ENCODE data around the gene SNX5. TPM values are rescaled to one million over a fixed set of nuclear protein-coding genes. Genes with fewer than 3 reads are reported as not detected.
A peak's percentile ranks its signal among the peaks of the same experiment; 100 is the strongest.

Gene SNX5
- polyA plus RNA-seq (ENCODE audit: insufficient read length in 12 of 12): 100 to 1,000 TPM in 9 of 12 donors, 10 to 100 TPM in 2, not detected in 1; 86.1 to 144 (median 117) TPM
- long read RNA-seq, donor 1, transcript SNX5-218 (1 exons, 3,931 nt): major isoform, 55 of 140 reads
- long read RNA-seq, donor 1, transcript SNX5-201 (13 exons, 2,270 nt): minor isoform, 30 of 140 reads
- long read RNA-seq, donor 1, transcript SNX5-202 (14 exons, 2,288 nt): minor isoform, 12 of 140 reads
- long read RNA-seq, donor 1, transcript SNX5-217 (1 exons, 1,087 nt): minor isoform, 8 of 140 reads
- long read RNA-seq, donor 1, partial matches to known transcripts: 29 of 140 reads
- long read RNA-seq, donor 1, other reads (novel, unspliced or antisense): 0 of 140 reads
- long read RNA-seq, donor 2, transcript SNX5-218 (1 exons, 3,931 nt): minor isoform, 8 of 47 reads
- long read RNA-seq, donor 2, transcript SNX5-201 (13 exons, 2,270 nt): major isoform, 29 of 47 reads
- long read RNA-seq, donor 2, transcript SNX5-202 (14 exons, 2,288 nt): minor isoform, 9 of 47 reads
- long read RNA-seq, donor 2, partial matches to known transcripts: 0 of 47 reads
- long read RNA-seq, donor 2, other reads (novel, unspliced or antisense): 0 of 47 reads
- long read RNA-seq, donor 3, transcript SNX5-201 (13 exons, 2,270 nt): minor isoform, 5 of 27 reads
- long read RNA-seq, donor 3, transcript SNX5-218 (1 exons, 3,931 nt): major isoform, 16 of 27 reads
- long read RNA-seq, donor 3, partial matches to known transcripts: 0 of 27 reads
- long read RNA-seq, donor 3, other reads (novel, unspliced or antisense): 0 of 27 reads
- long read RNA-seq, donor 4, transcript SNX5-218 (1 exons, 3,931 nt): major isoform, 9 of 19 reads
- long read RNA-seq, donor 4, transcript SNX5-201 (13 exons, 2,270 nt): minor isoform, 6 of 19 reads
- long read RNA-seq, donor 4, partial matches to known transcripts: 0 of 19 reads
- long read RNA-seq, donor 4, other reads (novel, unspliced or antisense): 0 of 19 reads
- long read RNA-seq, donor 5, transcript SNX5-202 (14 exons, 2,288 nt): minor isoform, 13 of 113 reads
- long read RNA-seq, donor 5, transcript SNX5-212 (2 exons, 1,321 nt): minor isoform, 7 of 113 reads
- long read RNA-seq, donor 5, transcript SNX5-218 (1 exons, 3,931 nt): major isoform, 50 of 113 reads
- long read RNA-seq, donor 5, transcript SNX5-201 (13 exons, 2,270 nt): minor isoform, 23 of 113 reads
- long read RNA-seq, donor 5, partial matches to known transcripts: 15 of 113 reads
- long read RNA-seq, donor 5, other reads (novel, unspliced or antisense): 0 of 113 reads
- long read RNA-seq, donor 6, transcript SNX5-201 (13 exons, 2,270 nt): minor isoform, 10 of 36 reads
- long read RNA-seq, donor 6, transcript SNX5-218 (1 exons, 3,931 nt): major isoform, 15 of 36 reads
- long read RNA-seq, donor 6, partial matches to known transcripts: 7 of 36 reads
- long read RNA-seq, donor 6, other reads (novel, unspliced or antisense): 0 of 36 reads
- long read RNA-seq, donor 7, transcript SNX5-218 (1 exons, 3,931 nt): minor isoform, 10 of 29 reads
- long read RNA-seq, donor 7, transcript SNX5-201 (13 exons, 2,270 nt): major isoform, 11 of 29 reads
- long read RNA-seq, donor 7, partial matches to known transcripts: 0 of 29 reads
- long read RNA-seq, donor 7, other reads (novel, unspliced or antisense): 0 of 29 reads
- long read RNA-seq, donor 8, transcript SNX5-201 (13 exons, 2,270 nt): minor isoform, 25 of 69 reads
- long read RNA-seq, donor 8, transcript SNX5-218 (1 exons, 3,931 nt): major isoform, 27 of 69 reads
- long read RNA-seq, donor 8, transcript SNX5-202 (14 exons, 2,288 nt): minor isoform, 8 of 69 reads
- long read RNA-seq, donor 8, partial matches to known transcripts: 0 of 69 reads
- long read RNA-seq, donor 8, other reads (novel, unspliced or antisense): 0 of 69 reads
- long read RNA-seq, donor 9, transcript SNX5-202 (14 exons, 2,288 nt): minor isoform, 5 of 32 reads
- long read RNA-seq, donor 9, transcript SNX5-201 (13 exons, 2,270 nt): minor isoform, 10 of 32 reads
- long read RNA-seq, donor 9, transcript SNX5-218 (1 exons, 3,931 nt): major isoform, 13 of 32 reads
- long read RNA-seq, donor 9, partial matches to known transcripts: 0 of 32 reads
- long read RNA-seq, donor 9, other reads (novel, unspliced or antisense): 0 of 32 reads
- long read RNA-seq, donor 10, transcript SNX5-201 (13 exons, 2,270 nt): major isoform, 15 of 48 reads
- long read RNA-seq, donor 10, transcript SNX5-202 (14 exons, 2,288 nt): minor isoform, 9 of 48 reads
- long read RNA-seq, donor 10, transcript SNX5-218 (1 exons, 3,931 nt): minor isoform, 12 of 48 reads
- long read RNA-seq, donor 10, partial matches to known transcripts: 5 of 48 reads
- long read RNA-seq, donor 10, other reads (novel, unspliced or antisense): 0 of 48 reads
- long read RNA-seq, donor 11, transcript SNX5-201 (13 exons, 2,270 nt): major isoform, 15 of 52 reads
- long read RNA-seq, donor 11, transcript SNX5-218 (1 exons, 3,931 nt): major isoform, 15 of 52 reads
- long read RNA-seq, donor 11, transcript SNX5-202 (14 exons, 2,288 nt): minor isoform, 10 of 52 reads
- long read RNA-seq, donor 11, partial matches to known transcripts: 7 of 52 reads
- long read RNA-seq, donor 11, other reads (novel, unspliced or antisense): 0 of 52 reads

- peak; percentile 100 for DNase-seq
These were observed at the start of gene SNX5, which contains the start of gene MGME1 for GRCh38 chr20:17968366-17969277. Gene SNX5 (minus strand): TSS chr20:17968794. CDS start chr20:17968425, 369 bp downstream. Gene MGME1 (plus strand): TSS chr20:17969018. CDS start chr20:17969860, 842 bp downstream.

- DNase-seq: no peak
These were observed 49.5 kb upstream of the SNX5 start for GRCh38 chr20:18018100-18018499.

GRCh38 chr20:18016772-18017171 is 48.2 kb upstream of the SNX5 start:
- DNase-seq: no peak

GRCh38 chr20:18014411-18014810 is 45.8 kb upstream of the SNX5 start:
- DNase-seq: no peak

- no peak for DNase-seq
These were observed 44.3 kb upstream of the SNX5 start for GRCh38 chr20:18012901-18013300.

GRCh38 chr20:18011951-18012645 is 43.5 kb upstream of the SNX5 start:
- no peak for DNase-seq

GRCh38 chr20:18011482-18011881 is 42.9 kb upstream of the SNX5 start:
- no peak for DNase-seq

- DNase-seq: no peak
These were observed 40.5 kb upstream of the SNX5 start for GRCh38 chr20:18009116-18009515.

GRCh38 chr20:18007534-18008292 is 39.1 kb upstream of the SNX5 start:
- DNase-seq: no peak

GRCh38 chr20:18006684-18007083 is 38.1 kb upstream of the SNX5 start:
- no peak for DNase-seq

- DNase-seq: no peak
These were observed 37.4 kb upstream of the SNX5 start for GRCh38 chr20:18005990-18006364.

GRCh38 chr20:18005170-18005989 is 36.8 kb upstream of the SNX5 start:
- no peak for DNase-seq

GRCh38 chr20:18004384-18005031 is 35.9 kb upstream of the SNX5 start:
- DNase-seq: no peak

- DNase-seq: no peak
These were observed 35.3 kb upstream of the SNX5 start for GRCh38 chr20:18003897-18004296.
